SK-N-SH (cell line): ENCODE results near the gene JADE3. TPM values are rescaled to one million over a fixed set of nuclear protein-coding genes. Genes with fewer than 3 reads are reported as not detected.

Experiments used
- CTCF ChIA-PET: fragments of 300-600, 350-600 bp; formaldehyde crosslinking; extraction: SDS; loops from one replicate; lab custom pipeline; 2021; lab: Yijun Ruan, JAX
- POLR2A ChIA-PET: fragments of 350-600 bp; sonication (Branson Sonifier 250); formaldehyde crosslinking; extraction: SDS; loops from one replicate; lab custom pipeline; 2020; ENCODE audit warnings: antibody characterized with exemption, inconsistent platforms; lab: Yijun Ruan, JAX
- DNase-seq: peaks from one replicate; pipeline ENCODE4 v3.0.0; 2012
- H2AFZ ChIP-seq: fragments of 200-600 bp; sonication (generic); 2 replicates; pipeline ENCODE4 v1.8.1; 2016; ENCODE audit warnings: antibody characterized with exemption, mild to moderate bottlenecking, low read depth
- H3F3A ChIP-seq: fragments of 200-600 bp; sonication (generic); replicated peaks from 2 replicates; pipeline ENCODE3; 2016; ENCODE audit warnings: antibody characterized with exemption, mild to moderate bottlenecking; ENCODE audit not compliant: insufficient read depth
- H3K27ac ChIP-seq, 2 experiments: fragments of 200-500 bp in 1 of 2; fragments of 200-600 bp in 1 of 2; sonication (Bioruptor generic) in 1 of 2; sonication (generic), shearing (Covaris generic) in 1 of 2; 2 replicates each; pipeline versions ENCODE4 v1.5.1 to v1.6.1; 2014 to 2016; ENCODE audit warnings: low read depth in 2 of 2, inconsistent platforms in 1 of 2, low read length in 1 of 2, mild to moderate bottlenecking in 1 of 2, mixed read lengths in 1 of 2
- H3K27me3 ChIP-seq: fragments of 200-600 bp; sonication (generic), shearing (Covaris generic); 2 replicates; pipeline ENCODE4 v1.6.1; 2016; ENCODE audit warnings: mixed run types; ENCODE audit not compliant: insufficient read depth
- H3K36me3 ChIP-seq, 2 experiments: fragments of 200-500 bp in 1 of 2; fragments of 200-600 bp in 1 of 2; sonication (Bioruptor generic) in 1 of 2; sonication (generic) in 1 of 2; replicated peaks in 1 of 2; 2 replicates each; pipeline versions ENCODE3 to v1.5.1; 2014 to 2016; ENCODE audit warnings: low read length in 1 of 2, mild to moderate bottlenecking in 1 of 2; ENCODE audit not compliant: insufficient read depth in 2 of 2, control insufficient read depth in 1 of 2
- H3K4me1 ChIP-seq, 2 experiments: fragments of 200-500 bp in 1 of 2; fragments of 200-600 bp in 1 of 2; sonication (Bioruptor generic) in 1 of 2; sonication (generic), shearing (Covaris generic) in 1 of 2; 2 replicates each; pipeline versions ENCODE4 v1.5.1 to v1.6.1; 2014 to 2016; ENCODE audit warnings: low read depth in 1 of 2, low read length in 1 of 2, mixed run types in 1 of 2; ENCODE audit not compliant: insufficient read depth in 2 of 2, control insufficient read depth in 1 of 2
- H3K4me2 ChIP-seq: fragments of 200-600 bp; sonication (generic), shearing (Covaris generic); 2 replicates; pipeline ENCODE4 v1.6.1; 2017; ENCODE audit warnings: mixed run types
- H3K4me3 ChIP-seq, 2 experiments: fragments of 200-500 bp in 1 of 2; fragments of 200-600 bp in 1 of 2; sonication (Bioruptor generic) in 1 of 2; sonication (generic), shearing (Covaris generic) in 1 of 2; 2 replicates each; pipeline versions ENCODE4 v1.5.1 to v1.8.1; 2014 to 2016; ENCODE audit warnings: low read depth in 2 of 2, inconsistent platforms in 1 of 2, low read length in 1 of 2, mild to moderate bottlenecking in 1 of 2, mixed read lengths in 1 of 2, moderate library complexity in 1 of 2
- H3K79me2 ChIP-seq: fragments of 200-600 bp; sonication (generic); 2 replicates; pipeline ENCODE4 v1.8.1; 2017; ENCODE audit warnings: mild to moderate bottlenecking; ENCODE audit not compliant: insufficient read depth
- H3K9ac ChIP-seq: fragments of 200-600 bp; sonication (generic); 2 replicates; pipeline ENCODE4 v1.6.1; 2017; ENCODE audit warnings: mixed run types
- H3K9me2 ChIP-seq: fragments of 200-600 bp; sonication (generic); 2 replicates; pipeline ENCODE4 v1.6.1; 2017; ENCODE audit warnings: mixed run types
- H3K9me3 ChIP-seq: fragments of 200-600 bp; sonication (generic); 2 replicates; pipeline ENCODE4 v1.6.1; 2017; ENCODE audit warnings: mixed run types, mild to moderate bottlenecking, moderate library complexity
- H4K20me1 ChIP-seq: fragments of 200-600 bp; sonication (generic); 2 replicates; pipeline ENCODE4 v1.6.1; 2017; ENCODE audit warnings: mild to moderate bottlenecking, mixed run types; ENCODE audit not compliant: insufficient read depth
- CHD2 ChIP-seq: fragments of 150-350 bp; IDR thresholded peaks from 2 replicates; pipeline ENCODE4 v1.6.1; 2018; ENCODE audit warnings: low read length; ENCODE audit not compliant: partially characterized antibody
- ELF1 ChIP-seq: IDR thresholded peaks from 2 replicates; pipeline ENCODE4 v1.4.0; 2012
- EP300 ChIP-seq, 2 experiments: IDR thresholded peaks; 2 replicates each; pipeline versions ENCODE4 v1.4.0 to v1.6.1; 2012; ENCODE audit warnings: borderline replicate concordance in 1 of 2, low read depth in 1 of 2, low read length in 1 of 2
- FOSL2 ChIP-seq: IDR thresholded peaks from 2 replicates; pipeline ENCODE4 v1.4.0; 2012; ENCODE audit warnings: low read depth, mild to moderate bottlenecking, moderate library complexity, borderline replicate concordance
- FOXJ3 ChIP-seq: sonication (generic); formaldehyde crosslinking; IDR thresholded peaks from 2 replicates; pipeline ENCODE4 v1.5.1; 2020; ENCODE audit warnings: mild to moderate bottlenecking, missing genetic modification reagents
- FOXM1 ChIP-seq: IDR thresholded peaks from 2 replicates; pipeline ENCODE4 v1.4.0; 2012; ENCODE audit warnings: low read depth, mild to moderate bottlenecking
- GABPA ChIP-seq: IDR thresholded peaks from 2 replicates; pipeline ENCODE4 v1.4.0; 2012; ENCODE audit warnings: low read depth, mild to moderate bottlenecking
- GATA2 ChIP-seq: sonication (generic); formaldehyde crosslinking; IDR thresholded peaks from 2 replicates; pipeline ENCODE4 v1.5.0; 2020; ENCODE audit warnings: mild to moderate bottlenecking, missing genetic modification reagents
- NRF1 ChIP-seq: IDR thresholded peaks from 2 replicates; pipeline ENCODE4 v1.6.1; 2012; ENCODE audit warnings: low read depth, mild to moderate bottlenecking, low read length
- PBX3 ChIP-seq: IDR thresholded peaks from 2 replicates; pipeline ENCODE4; 2012
- POLR2AphosphoS5 ChIP-seq: IDR thresholded peaks from 2 replicates; pipeline ENCODE4 v1.6.1; 2012; ENCODE audit warnings: low read depth, low read length
- RFX5 ChIP-seq: IDR thresholded peaks from 2 replicates; pipeline ENCODE4 v1.6.1; 2012; ENCODE audit warnings: mild to moderate bottlenecking, improper control_type of control experiment, low read length
- RXRA ChIP-seq: IDR thresholded peaks from 2 replicates; pipeline ENCODE4 v1.4.0; 2012; ENCODE audit warnings: low read depth, mild to moderate bottlenecking, borderline replicate concordance
- TAF1 ChIP-seq: IDR thresholded peaks from 2 replicates; pipeline ENCODE4 v1.6.1; 2012; ENCODE audit warnings: low read depth, mild to moderate bottlenecking, low read length, moderate library complexity, borderline replicate concordance
- TEAD4 ChIP-seq: IDR thresholded peaks from 2 replicates; pipeline ENCODE4 v1.4.0; 2012; ENCODE audit warnings: mild to moderate bottlenecking, borderline replicate concordance; ENCODE audit not compliant: insufficient read depth
- USF2 ChIP-seq: fragments of 150-350 bp; IDR thresholded peaks from 2 replicates; pipeline ENCODE4 v1.6.1; 2017; ENCODE audit warnings: antibody characterized with exemption, low read length, low read depth, borderline replicate concordance
- YY1 ChIP-seq: IDR thresholded peaks from 2 replicates; pipeline ENCODE4 v1.4.0; 2012; ENCODE audit warnings: low read depth, mild to moderate bottlenecking
- WGBS: methylation state at CpG from one replicate; pipeline ENCODE4 v1.1.6; 2017; ENCODE audit warnings: low lambda C conversion rate; 5-methylcytosine and 5-hydroxymethylcytosine counted together
- polyA plus RNA-seq, 3 experiments: library from polyadenylated mRNA; depleted of rRNA; stranded (reverse); fragments of >200 nt; gene quantifications; 2 replicates each; pipeline ENCODE4 v1.2.3, GENCODE V29; 2012

JADE3 gene
- polyA plus RNA-seq, 1 of the 3 experiments (the other 2 are of a cell fraction): 3.0 TPM

GRCh38 chrX:46865281-46865680 is 46.9 kb upstream of the JADE3 start:
- ChIA-PET POLR2A (no interaction called here), CTCF (interaction anchor here (0.7 kb wide), 1 partner anchor 1882 kb away, joined by 3 read pairs; no protein-coding TSS in a partner anchor)
- Histone ChIP-seq H3K79me2 (peaks cover 20% of the 10 kb centered on the region), H3K4me2 (no peak overlapping the region), H3K27ac (peak overlapping the region in 1 of 2 experiments; percentile 63; a peak in 2 of 4 replicates), H4K20me1 (no peaks in the 10 kb centered on the region), H3K9me2 (no peaks in the 10 kb centered on the region), H3K9ac (no peak overlapping the region), H3K4me3 (no peak overlapping the region), H3K27me3 (no peaks in the 10 kb centered on the region), H2AFZ (no peak overlapping the region), H3K36me3 (peaks cover 3 to 15% of the 10 kb centered on the region in 2 experiments), H3F3A (peaks cover 7% of the 10 kb centered on the region), H3K4me1 (no peaks in the 10 kb centered on the region), H3K9me3 (no peaks in the 10 kb centered on the region)
- TF ChIP-seq NRF1 (no peak), CHD2 (no peak), FOSL2 (peak; percentile 30; the same call in 1 of the 2 replicates), RFX5 (no peak), FOXJ3 (CRISPR knock-in tag) (no peak), PBX3 (no peak)
- 33% methylated on average over 4 of the region's 4 CpGs for WGBS
- no peak for DNase-seq

GRCh38 chrX:46866726-46867125 is 45.5 kb upstream of the JADE3 start:
- CTCF ChIA-PET: no interaction called here
- TF ChIP-seq ELF1: no peak
- no peak for TF ChIP-seq USF2
- no peak for TF ChIP-seq RXRA
- no peak for TF ChIP-seq POLR2AphosphoS5
- TF ChIP-seq, all 33 proteins: peak for 0
- no peak overlapping the region for H2AFZ ChIP-seq
- POLR2A ChIA-PET: no interaction called here
- no peaks in the 10 kb centered on the region; the same call in 1 of the 2 replicates for H3K27me3 ChIP-seq
- H3K4me3 ChIP-seq: no peak overlapping the region
- no peaks in the 10 kb centered on the region for H4K20me1 ChIP-seq
- H3F3A ChIP-seq: peaks cover 7% of the 10 kb centered on the region
- H3K9me3 ChIP-seq: no peaks in the 10 kb centered on the region
- H3K36me3 ChIP-seq: peaks cover 0 to 15% of the 10 kb centered on the region in 2 experiments
- H3K9ac ChIP-seq: no peak overlapping the region
- no peak for DNase-seq
- peaks cover 20% of the 10 kb centered on the region for H3K79me2 ChIP-seq
- no peak overlapping the region for H3K27ac ChIP-seq
- H3K4me2 ChIP-seq: no peak overlapping the region
- no peaks in the 10 kb centered on the region for H3K9me2 ChIP-seq
- no peaks in the 10 kb centered on the region for H3K4me1 ChIP-seq

- Histone ChIP-seq H3K9me2 (no peaks in the 10 kb centered on the region), H2AFZ (no peak overlapping the region), H3F3A (no peaks in the 10 kb centered on the region), H4K20me1 (0 out of 2 replicates have a peak, but pooled peaks cover 5% of the 10 kb centered on the region), H3K4me1 (no peaks in the 10 kb centered on the region), H3K9me3 (no peaks in the 10 kb centered on the region; the same call in 1 of the 2 replicates), H3K4me2 (no peak overlapping the region), H3K36me3 (no peaks in the 10 kb centered on the region), H3K27me3 (no peaks in the 10 kb centered on the region; the same call in 1 of the 2 replicates), H3K9ac (no peak overlapping the region), H3K79me2 (peaks cover 19% of the 10 kb centered on the region), H3K27ac (no peak overlapping the region), H3K4me3 (no peak overlapping the region)
- ChIA-PET POLR2A (no interaction called here), CTCF (no interaction called here)
- DNase-seq: no peak
- TF ChIP-seq NRF1 (no peak), CHD2 (no peak), FOSL2 (no peak), GATA2 (CRISPR knock-in tag) (no peak), TEAD4 (no peak), EP300 (IDR thresholded peaks at IDR 0.05; ENCODE audit: borderline replicate concordance in 1 of 2, low read depth in 1 of 2, low read length in 1 of 2) (no peak), GABPA (no peak), FOXM1 (no peak), YY1 (no peak), TAF1 (no peak), POLR2AphosphoS5 (no peak)
- WGBS: 37% methylated on average over 2 of the region's 2 CpGs
These were observed 38.5 kb upstream of the JADE3 start for GRCh38 chrX:46873746-46874145.
